ENCODE results near the gene ADGRG6. TPM values are rescaled to one million over a fixed set of nuclear protein-coding genes. Genes with fewer than 3 reads are reported as not detected.

The ADGRG6 gene
- total RNA-seq, 2 donors from 2014 or later: 0.74 to 1.5 TPM

- DNase-seq: no peak
- no peak for ATAC-seq (replicated peaks in 1 of 2)
- Mint-ChIP-seq H3K9me3 (no peaks in the 10 kb centered on the region), H3K36me3 (ENCODE audit: insufficient read depth in 2 of 2) (no peaks in the 10 kb centered on the region), H3K4me3 (peak overlapping the region in 1 of 2 donors; percentile 51), H3K27ac (peak overlapping the region; percentile 9), H3K4me1 (ENCODE audit: low read depth) (peaks cover 12% of the 10 kb centered on the region), H3K27me3 (ENCODE audit: low read depth) (no peaks in the 10 kb centered on the region)
Measured at GRCh38 chr6:142331601-142332000, 29.8 kb downstream of the ADGRG6 start.

- no peak for DNase-seq
Measured at GRCh38 chr6:142332393-142333098, 30.7 kb downstream of the ADGRG6 start.

GRCh38 chr6:142333431-142333830, 31.6 kb downstream of the ADGRG6 start:
- DNase-seq (no peak), ATAC-seq (replicated peaks in 1 of 2) (no peak)
- Mint-ChIP-seq H3K9me3 (no peaks in the 10 kb centered on the region), H3K36me3 (ENCODE audit: insufficient read depth in 2 of 2) (no peaks in the 10 kb centered on the region), H3K4me1 (ENCODE audit: low read depth) (peaks cover 12% of the 10 kb centered on the region), H3K27me3 (ENCODE audit: low read depth) (no peaks in the 10 kb centered on the region), H3K4me3 (no peak overlapping the region), H3K27ac (no peak overlapping the region)

More at GRCh38 chr6:142332393-142333098, 30.7 kb downstream of the ADGRG6 start:
- H3K4me3 Mint-ChIP-seq: no peak overlapping the region
- H3K36me3 Mint-ChIP-seq (ENCODE audit: insufficient read depth in 2 of 2): no peaks in the 10 kb centered on the region
- no peak for ATAC-seq (replicated peaks in 1 of 2)
- no peaks in the 10 kb centered on the region for H3K9me3 Mint-ChIP-seq
- no peaks in the 10 kb centered on the region for H3K27me3 Mint-ChIP-seq (ENCODE audit: low read depth)
- H3K27ac Mint-ChIP-seq: no peak overlapping the region
- peaks cover 12% of the 10 kb centered on the region for H3K4me1 Mint-ChIP-seq (ENCODE audit: low read depth)

GRCh38 chr6:142334294-142334693, 32.5 kb downstream of the ADGRG6 start:
- DNase-seq (no peak), ATAC-seq (replicated peaks in 1 of 2) (no peak)
- no peak overlapping the region for H3K27ac Mint-ChIP-seq
- no peaks in the 10 kb centered on the region for H3K9me3 Mint-ChIP-seq
- H3K4me3 Mint-ChIP-seq: no peak overlapping the region
- H3K36me3 Mint-ChIP-seq (ENCODE audit: insufficient read depth in 2 of 2): no peaks in the 10 kb centered on the region
- H3K27me3 Mint-ChIP-seq (ENCODE audit: low read depth): no peaks in the 10 kb centered on the region
- H3K4me1 Mint-ChIP-seq (ENCODE audit: low read depth): peaks cover 12% of the 10 kb centered on the region

GRCh38 chr6:142335415-142335814, 33.6 kb downstream of the ADGRG6 start:
- H3K36me3 Mint-ChIP-seq (ENCODE audit: insufficient read depth in 2 of 2): no peaks in the 10 kb centered on the region
- peaks cover 12% of the 10 kb centered on the region for H3K4me1 Mint-ChIP-seq (ENCODE audit: low read depth)
- DNase-seq: no peak
- H3K27me3 Mint-ChIP-seq (ENCODE audit: low read depth): no peaks in the 10 kb centered on the region
- H3K9me3 Mint-ChIP-seq: no peaks in the 10 kb centered on the region
- H3K4me3 Mint-ChIP-seq: no peak overlapping the region
- H3K27ac Mint-ChIP-seq: no peak overlapping the region
- ATAC-seq (replicated peaks in 1 of 2): no peak

- peaks cover 7% of the 10 kb centered on the region for H3K4me1 Mint-ChIP-seq (ENCODE audit: low read depth)
- DNase-seq (no peak), ATAC-seq (replicated peaks in 1 of 2) (no peak)
- H3K36me3 Mint-ChIP-seq (ENCODE audit: insufficient read depth in 2 of 2): no peaks in the 10 kb centered on the region
- no peaks in the 10 kb centered on the region for H3K9me3 Mint-ChIP-seq
- no peaks in the 10 kb centered on the region for H3K27me3 Mint-ChIP-seq (ENCODE audit: low read depth)
- H3K27ac Mint-ChIP-seq: no peak overlapping the region
- H3K4me3 Mint-ChIP-seq: no peak overlapping the region
Measured at GRCh38 chr6:142336183-142336582, 34.4 kb downstream of the ADGRG6 start.

GRCh38 chr6:142336787-142337186, 35.0 kb downstream of the ADGRG6 start:
- H3K4me3 Mint-ChIP-seq: no peak overlapping the region
- H3K27me3 Mint-ChIP-seq (ENCODE audit: low read depth): peaks cover 2% of the 10 kb centered on the region
- DNase-seq (no peak), ATAC-seq (replicated peaks in 1 of 2) (no peak)
- H3K27ac Mint-ChIP-seq: no peak overlapping the region
- H3K9me3 Mint-ChIP-seq: no peaks in the 10 kb centered on the region
- no peaks in the 10 kb centered on the region for H3K36me3 Mint-ChIP-seq (ENCODE audit: insufficient read depth in 2 of 2)
- H3K4me1 Mint-ChIP-seq (ENCODE audit: low read depth): peaks cover 1% of the 10 kb centered on the region

GRCh38 chr6:142339113-142339512, 37.3 kb downstream of the ADGRG6 start:
- DNase-seq (no peak), ATAC-seq (replicated peaks in 1 of 2) (no peak)
- H3K27ac Mint-ChIP-seq: no peak overlapping the region
- no peaks in the 10 kb centered on the region for H3K36me3 Mint-ChIP-seq (ENCODE audit: insufficient read depth in 2 of 2)
- peaks cover 6% of the 10 kb centered on the region for H3K27me3 Mint-ChIP-seq (ENCODE audit: low read depth)
- H3K4me1 Mint-ChIP-seq (ENCODE audit: low read depth): no peaks in the 10 kb centered on the region
- H3K9me3 Mint-ChIP-seq: no peaks in the 10 kb centered on the region
- H3K4me3 Mint-ChIP-seq: no peak overlapping the region

- ATAC-seq (replicated peaks in 1 of 2) (no peak), DNase-seq (no peak)
- Mint-ChIP-seq H3K9me3 (no peaks in the 10 kb centered on the region), H3K36me3 (ENCODE audit: insufficient read depth in 2 of 2) (no peaks in the 10 kb centered on the region), H3K27me3 (ENCODE audit: low read depth) (peaks cover 6% of the 10 kb centered on the region), H3K4me1 (ENCODE audit: low read depth) (no peaks in the 10 kb centered on the region), H3K4me3 (no peak overlapping the region), H3K27ac (no peak overlapping the region)
Measured at GRCh38 chr6:142339968-142340658, 38.3 kb downstream of the ADGRG6 start.

- no peak for DNase-seq
Measured at GRCh38 chr6:142341855-142342330, 40.1 kb downstream of the ADGRG6 start.

GRCh38 chr6:142342986-142343385, 41.2 kb downstream of the ADGRG6 start:
- peaks cover 6% of the 10 kb centered on the region for H3K27me3 Mint-ChIP-seq (ENCODE audit: low read depth)
- H3K9me3 Mint-ChIP-seq: no peaks in the 10 kb centered on the region
- no peaks in the 10 kb centered on the region for H3K36me3 Mint-ChIP-seq (ENCODE audit: insufficient read depth in 2 of 2)
- H3K4me1 Mint-ChIP-seq (ENCODE audit: low read depth): no peaks in the 10 kb centered on the region
- H3K4me3 Mint-ChIP-seq: no peak overlapping the region
- no peak for DNase-seq
- ATAC-seq (replicated peaks in 1 of 2): no peak
- H3K27ac Mint-ChIP-seq: no peak overlapping the region

More at GRCh38 chr6:142341855-142342330, 40.1 kb downstream of the ADGRG6 start:
- ATAC-seq (replicated peaks in 1 of 2): no peak
- H3K4me1 Mint-ChIP-seq (ENCODE audit: low read depth): no peaks in the 10 kb centered on the region
- no peaks in the 10 kb centered on the region for H3K9me3 Mint-ChIP-seq
- no peak overlapping the region for H3K27ac Mint-ChIP-seq
- H3K36me3 Mint-ChIP-seq (ENCODE audit: insufficient read depth in 2 of 2): no peaks in the 10 kb centered on the region
- H3K4me3 Mint-ChIP-seq: no peak overlapping the region
- peaks cover 6% of the 10 kb centered on the region for H3K27me3 Mint-ChIP-seq (ENCODE audit: low read depth)

GRCh38 chr6:142343938-142344337, 42.1 kb downstream of the ADGRG6 start:
- no peak overlapping the region for H3K27ac Mint-ChIP-seq
- no peaks in the 10 kb centered on the region for H3K4me1 Mint-ChIP-seq (ENCODE audit: low read depth)
- no peak for ATAC-seq (replicated peaks in 1 of 2)
- H3K9me3 Mint-ChIP-seq: no peaks in the 10 kb centered on the region
- no peaks in the 10 kb centered on the region for H3K36me3 Mint-ChIP-seq (ENCODE audit: insufficient read depth in 2 of 2)
- peaks cover 6% of the 10 kb centered on the region for H3K27me3 Mint-ChIP-seq (ENCODE audit: low read depth)
- H3K4me3 Mint-ChIP-seq: no peak overlapping the region
- no peak for DNase-seq

GRCh38 chr6:142345261-142345660, 43.5 kb downstream of the ADGRG6 start:
- DNase-seq (no peak), ATAC-seq (replicated peaks in 1 of 2) (no peak)
- Mint-ChIP-seq H3K4me1 (ENCODE audit: low read depth) (no peaks in the 10 kb centered on the region), H3K27me3 (ENCODE audit: low read depth) (peaks cover 6% of the 10 kb centered on the region), H3K4me3 (no peak overlapping the region), H3K9me3 (no peaks in the 10 kb centered on the region), H3K27ac (no peak overlapping the region), H3K36me3 (ENCODE audit: insufficient read depth in 2 of 2) (no peaks in the 10 kb centered on the region)

All from activated T-cell treated with anti-CD3 and anti-CD28 coated beads, Interleukin-2, amount 50 U/mL, for 72 hours (primary cell).